CD4-positive, alpha-beta T cell treated with Interleukin-6 for 4 hours (primary cell): ENCODE results near the gene CCDC60.
"Not testable (repeated sequence)": the region's sequence is repeated elsewhere in the genome, so short reads cannot be mapped to it uniquely, and the experiment has no call there.

Experiments used
- DNase-seq: peaks from one replicate; pipeline ENCODE4 v3.0.0-alpha.2; 2020; ENCODE audit warnings: mixed read lengths

The CCDC60 gene

DNA sequence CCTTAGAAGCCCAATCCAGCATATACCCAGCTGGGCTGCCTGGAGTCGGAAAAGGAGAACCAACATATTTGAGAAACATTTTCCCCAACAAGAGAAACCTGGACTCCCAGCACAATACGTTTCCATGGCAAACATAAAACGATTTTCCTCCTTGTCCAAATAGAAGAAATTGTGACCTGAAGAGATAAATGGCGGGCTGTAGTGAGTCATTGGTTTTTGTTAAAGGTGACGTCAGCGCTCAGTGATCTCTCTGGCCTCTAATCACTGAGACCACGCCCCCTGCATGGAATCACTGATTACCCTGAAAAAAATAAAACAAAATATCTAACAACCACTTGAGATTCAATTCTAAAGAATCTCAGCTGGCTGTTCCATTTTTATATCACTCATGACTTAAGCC, 6.0 kb downstream of the CCDC60 start:
- DNase-seq: no peak

- DNase-seq: no peak
These were observed 6.5 kb downstream of the CCDC60 start for GRCh38 chr12:119341020-119341419.

DNA sequence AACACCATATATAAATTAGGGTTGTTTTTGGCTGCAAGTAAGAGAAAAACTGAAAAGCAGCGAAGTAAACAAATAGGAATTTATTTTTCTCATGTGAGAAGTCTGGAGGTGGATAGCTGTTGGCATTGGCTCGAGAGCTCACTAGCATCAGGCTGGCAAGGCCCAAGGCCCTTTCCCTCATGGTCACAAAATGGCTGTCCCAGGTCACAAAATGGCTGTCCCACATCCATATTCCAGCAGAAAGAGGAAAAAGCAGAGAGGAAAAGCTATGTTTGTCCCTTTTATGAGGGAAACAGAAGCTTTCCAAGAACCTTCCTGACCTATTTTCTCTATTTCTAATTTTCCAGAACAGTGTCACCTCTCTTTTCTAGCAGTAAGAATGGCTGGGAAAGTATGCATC, 7.5 kb downstream of the CCDC60 start:
- DNase-seq: no peak

DNA sequence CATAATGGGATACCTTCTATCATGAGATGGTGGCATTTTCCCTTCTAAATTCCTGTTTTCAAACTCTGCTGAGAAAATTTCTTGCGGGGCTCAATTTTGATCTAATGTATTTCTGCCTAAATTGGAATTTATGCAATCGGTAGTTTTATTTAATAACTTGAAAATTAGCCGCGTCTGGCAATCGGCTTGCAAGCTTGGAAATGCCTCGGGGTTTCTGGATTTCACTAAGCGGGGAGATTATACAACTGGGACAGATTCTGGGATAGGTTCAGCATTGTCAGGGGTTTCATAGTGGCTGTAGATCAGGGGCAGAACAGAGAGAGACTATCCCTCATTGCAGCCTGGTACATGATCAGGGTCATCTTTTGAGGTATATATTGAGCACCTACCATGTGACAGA, 8.6 kb downstream of the CCDC60 start:
- no peak for DNase-seq

DNA sequence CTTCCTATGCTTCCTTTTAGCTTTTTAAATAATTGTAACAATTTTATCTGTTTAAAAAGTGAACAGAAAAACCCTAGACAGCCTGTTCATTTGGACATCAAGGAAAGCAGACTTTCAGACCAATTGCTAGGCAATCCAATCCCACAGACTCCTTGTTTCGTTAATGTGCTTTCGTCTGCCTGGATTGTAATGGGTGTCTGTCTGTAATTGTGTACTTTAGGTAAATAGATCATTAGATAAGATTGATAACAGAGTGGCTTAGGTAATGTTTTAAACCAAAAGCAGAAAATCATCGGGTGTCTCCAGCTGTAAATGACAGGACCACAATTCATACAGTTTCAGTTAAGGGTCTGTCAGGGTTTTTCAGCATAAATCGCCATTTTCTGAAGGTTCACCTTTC, 19.6 kb downstream of the CCDC60 start:
- no peak for DNase-seq

- DNase-seq: not testable (repeated sequence)
These were observed 25.8 kb downstream of the CCDC60 start for GRCh38 chr12:119360366-119360765.

DNA sequence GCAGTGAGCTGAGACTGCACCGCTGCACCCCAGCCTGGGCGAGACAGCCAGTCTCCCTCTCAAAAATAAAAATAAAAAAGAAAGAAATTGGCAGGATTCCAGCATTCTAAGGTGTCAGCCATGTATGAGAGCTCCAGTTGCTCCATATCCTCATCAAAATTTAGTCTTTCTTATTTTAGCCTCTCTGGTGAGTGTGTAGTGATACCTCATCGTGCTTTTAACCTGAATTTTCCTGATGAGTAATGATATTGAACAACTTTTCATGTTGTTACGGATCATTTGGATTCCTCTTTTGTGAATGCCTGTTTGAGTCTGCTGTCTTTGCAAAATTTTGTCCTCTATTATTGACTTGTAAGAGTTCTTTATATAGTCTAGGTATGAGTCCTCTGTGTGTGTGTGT, 28.5 kb downstream of the CCDC60 start:
- no peak for DNase-seq

DNA sequence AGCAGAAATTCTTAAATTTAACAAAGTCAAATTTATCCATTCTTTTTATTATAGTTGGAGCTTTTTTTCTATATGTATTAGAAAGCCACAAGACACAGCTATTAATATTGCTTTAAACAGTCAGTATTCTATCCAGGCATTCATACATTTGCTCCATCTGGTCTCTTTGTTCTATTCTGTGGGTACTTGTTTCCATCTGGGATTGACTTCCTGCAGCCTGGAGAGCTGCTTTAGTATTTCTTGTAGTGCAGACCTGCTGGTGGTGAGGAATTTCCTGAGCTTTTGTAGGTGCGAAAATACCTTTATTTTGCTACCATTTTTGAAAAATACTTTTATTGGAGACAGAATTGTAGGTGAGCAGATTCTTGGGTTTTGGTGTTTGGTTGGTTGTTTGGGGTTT, 29.0 kb downstream of the CCDC60 start:
- no peak for DNase-seq

GRCh38 chr12:119365451-119365850, 30.9 kb downstream of the CCDC60 start:
- no peak for DNase-seq

DNA sequence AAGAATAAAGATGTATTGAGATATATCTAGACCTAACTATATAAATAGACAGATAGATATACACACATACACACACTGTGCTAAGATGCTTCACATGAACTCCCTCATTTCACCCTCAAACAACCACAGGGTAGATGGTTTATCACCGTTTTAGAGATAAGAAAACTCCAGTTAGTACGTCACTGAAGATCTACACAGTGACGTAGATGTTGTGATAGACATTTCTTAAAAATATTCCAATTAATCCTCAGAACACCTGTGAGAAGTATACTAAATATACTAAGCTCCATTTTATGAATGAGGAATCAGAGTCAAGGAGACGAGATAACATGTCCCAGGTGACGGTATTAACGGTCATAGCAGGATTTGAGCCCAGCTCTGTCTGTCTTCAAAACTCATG, 31.5 kb downstream of the CCDC60 start:
- no peak for DNase-seq

DNA sequence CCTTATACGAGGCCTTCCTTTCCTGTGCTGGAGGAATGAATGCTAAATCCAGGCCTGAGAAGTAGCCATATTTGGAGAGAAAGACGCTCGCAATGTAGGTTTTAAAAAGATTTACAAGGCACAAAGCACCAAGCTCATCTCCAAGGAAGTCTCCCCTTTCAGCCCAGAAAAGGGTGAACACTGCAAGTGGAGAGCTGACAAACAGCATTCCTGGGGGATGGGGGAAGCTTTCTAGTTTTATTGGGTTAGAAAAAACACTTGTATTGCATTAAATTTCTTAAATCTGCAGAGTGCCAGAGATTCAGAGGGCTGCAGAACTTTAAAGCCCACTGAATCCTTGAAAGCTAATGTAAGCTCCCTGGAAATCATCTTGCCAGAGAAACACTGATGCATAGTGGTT, 34.6 kb downstream of the CCDC60 start:
- no peak for DNase-seq

DNA sequence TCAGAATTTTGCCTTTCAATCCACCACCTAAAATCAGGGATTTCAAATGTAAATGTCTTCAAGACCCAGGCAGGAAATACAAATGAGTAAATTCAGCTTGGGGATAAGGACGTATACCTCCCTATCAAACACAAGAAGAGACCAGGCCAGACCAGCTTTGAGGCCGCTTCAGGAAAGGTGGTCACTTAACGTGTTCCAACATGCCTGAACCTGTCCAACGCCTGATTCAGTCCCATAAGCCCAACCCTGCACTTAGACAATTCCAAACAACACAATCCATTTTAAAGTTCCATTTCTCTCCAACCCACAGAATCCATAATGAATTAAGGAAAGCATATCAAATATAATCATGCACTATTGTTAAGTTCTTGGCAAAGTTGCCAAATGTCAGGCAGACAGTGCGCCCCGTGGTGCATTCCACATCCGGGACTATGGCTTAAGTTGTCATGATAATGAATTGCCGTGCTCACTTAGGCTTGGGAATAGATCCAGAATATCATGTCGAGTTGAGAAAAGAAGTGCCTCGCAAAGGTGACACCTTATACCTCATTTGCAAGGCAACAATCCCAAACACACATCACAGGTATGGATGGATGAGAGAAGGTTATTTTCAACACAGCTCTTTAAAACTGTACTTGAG, 35.5 kb downstream of the CCDC60 start:
- DNase-seq: no peak

DNA sequence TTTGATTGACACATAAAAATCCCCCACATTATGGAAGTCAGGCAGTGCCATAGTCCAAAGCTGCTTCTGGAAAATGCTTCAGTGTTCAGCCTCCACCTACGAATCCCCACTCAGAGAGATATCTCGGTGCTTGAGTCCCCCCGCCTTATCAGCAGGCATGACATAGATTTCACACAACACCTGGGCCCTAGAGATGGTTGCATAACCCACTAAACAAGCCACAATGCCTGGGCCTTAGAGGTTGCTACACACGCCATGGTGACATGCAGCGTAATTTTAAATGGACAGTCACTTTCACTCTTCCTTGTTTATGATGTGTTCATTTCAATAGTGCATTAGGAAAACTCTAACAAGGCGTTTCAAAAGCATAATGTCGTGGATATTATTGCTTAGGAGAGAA, 38.0 kb downstream of the CCDC60 start:
- no peak for DNase-seq

DNA sequence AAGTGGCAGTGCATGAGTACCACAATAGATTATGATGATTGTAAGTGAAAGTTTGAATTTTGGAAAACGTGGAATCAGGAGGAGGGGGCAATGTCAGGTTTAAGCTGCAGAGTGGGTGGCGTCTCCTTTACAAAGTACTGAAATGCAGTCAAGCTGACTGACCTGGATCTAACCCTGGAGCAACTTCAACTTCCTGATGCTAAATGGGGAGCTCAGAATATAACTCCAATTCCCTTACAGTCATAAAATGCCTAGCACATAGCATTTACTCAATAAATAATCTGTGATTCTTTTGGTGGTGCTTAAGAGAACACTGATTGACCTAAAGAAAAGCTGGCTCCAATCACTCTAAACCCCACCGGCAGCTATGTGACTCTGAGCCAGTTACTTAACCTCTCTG, 38.5 kb downstream of the CCDC60 start:
- no peak for DNase-seq

- DNase-seq: no peak
These were observed 39.1 kb downstream of the CCDC60 start for GRCh38 chr12:119373666-119374065.

- DNase-seq: no peak
These were observed 40.1 kb downstream of the CCDC60 start for GRCh38 chr12:119374635-119375034.

- no peak for DNase-seq
These were observed 40.8 kb downstream of the CCDC60 start for GRCh38 chr12:119375075-119375882.

DNA sequence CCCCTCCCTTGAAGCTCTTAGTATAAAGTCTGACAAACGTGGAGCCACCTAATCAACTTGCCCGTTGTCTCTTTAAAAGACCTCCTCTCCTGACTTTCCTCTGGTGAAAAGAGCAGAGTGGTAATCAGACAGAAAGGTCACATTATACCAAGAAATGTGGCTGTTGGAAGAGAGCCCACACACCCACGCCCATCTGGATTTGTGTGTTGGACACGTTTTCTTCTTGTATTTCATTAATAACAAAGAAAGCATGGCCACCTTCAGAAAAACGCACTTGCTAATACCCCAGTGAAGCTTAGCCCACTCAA, 41.3 kb downstream of the CCDC60 start:
- no peak for DNase-seq

- no peak for DNase-seq
These were observed 44.4 kb downstream of the CCDC60 start for GRCh38 chr12:119378903-119379302.

DNA sequence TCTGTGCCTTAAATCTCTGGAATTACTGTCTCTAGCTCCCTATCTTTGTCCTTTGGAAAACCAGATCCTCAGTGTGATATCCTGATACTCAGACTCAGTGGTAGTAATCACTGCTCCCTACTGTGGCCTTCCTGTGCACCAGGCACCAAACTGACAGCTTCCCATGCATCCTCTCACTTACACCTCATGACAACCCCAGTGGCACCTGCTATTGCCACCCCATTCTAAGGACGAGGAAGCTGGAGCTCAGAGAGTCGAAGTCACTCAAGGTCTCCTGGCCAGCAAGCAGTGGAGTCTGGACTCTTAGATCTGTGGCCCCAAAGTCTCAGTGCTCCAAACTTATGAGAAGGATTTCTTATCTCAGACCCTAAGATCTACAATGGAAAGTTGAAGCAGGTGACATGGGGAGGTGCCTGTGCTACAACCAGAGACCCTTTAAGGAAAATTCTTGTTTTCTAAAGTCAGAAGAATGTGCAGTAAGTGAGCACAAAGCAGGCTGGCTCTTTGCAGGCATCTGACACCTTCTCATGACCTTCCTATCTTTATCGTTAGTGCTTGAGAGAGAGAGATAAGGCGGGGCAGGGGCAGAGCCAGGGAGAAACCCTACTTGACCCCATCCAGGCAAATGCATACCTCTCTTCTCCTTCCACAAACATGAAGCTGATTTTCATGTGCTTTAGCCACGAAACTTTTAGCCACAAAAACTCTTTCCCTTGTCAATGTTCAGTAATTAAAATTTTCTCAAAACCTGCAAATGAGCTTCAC, 47.1 kb downstream of the CCDC60 start:
- DNase-seq: no peak

DNA sequence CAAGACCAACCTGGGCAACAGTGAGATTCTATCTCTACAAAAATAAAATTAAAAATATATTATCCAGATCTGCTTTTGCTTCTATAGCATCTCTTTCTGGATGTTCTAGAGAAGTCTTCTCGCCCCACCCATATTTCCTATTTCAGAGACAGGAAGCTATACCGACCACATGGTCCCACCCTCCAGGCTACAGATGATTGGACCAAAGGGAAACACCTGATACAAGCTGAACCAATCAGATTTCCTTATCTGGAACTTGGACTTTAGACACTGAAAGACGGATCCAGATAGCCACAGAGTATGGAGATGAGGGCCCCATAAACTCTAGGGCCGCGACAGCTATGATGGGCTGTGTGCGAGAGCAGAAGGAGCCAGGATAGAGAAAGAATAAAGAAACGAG, 48.7 kb downstream of the CCDC60 start:
- DNase-seq: no peak

GRCh38 chr12:119384340-119384739, 49.8 kb downstream of the CCDC60 start:
- no peak for DNase-seq

- DNase-seq: no peak
These were observed 51.1 kb downstream of the CCDC60 start for GRCh38 chr12:119385659-119386058.

- DNase-seq: no peak
These were observed 55.2 kb downstream of the CCDC60 start for GRCh38 chr12:119389687-119390086.
